Measurements from ENCODE around the gene TBX1. TPM values are rescaled to one million over a fixed set of nuclear protein-coding genes. Genes with fewer than 3 reads are reported as not detected.

Gene TBX1
- total RNA-seq, 2 experiments from 2014 or later = not detected

GRCh38 chr22:19718456-19719049, 42.0 kb upstream of the TBX1 start:
- ChIA-PET POLR2A (no interaction called here), CTCF (interaction anchor here (0.5 to 0.7 kb wide), 3 partner anchors 192 to 468 kb away, joined by 3 to 4 read pairs (median 3); no protein-coding TSS in a partner anchor)
- ATAC-seq = no peak
- H3K27ac Mint-ChIP-seq = no peak overlapping the region
- H3K4me1 Mint-ChIP-seq = peaks cover 11% of the 10 kb centered on the region
- DNase-seq = no peak
- no peaks in the 10 kb centered on the region for H3K9me3 Mint-ChIP-seq (ENCODE audit: low read depth)
- no peak overlapping the region for H3K4me3 Mint-ChIP-seq
- intact Hi-C loops (cut with DNase I, micrococcal nuclease) = loop anchor here (1.0 to 5.0 kb wide), 6 partner anchors 39 to 574 kb away; partner anchors contain the start of genes CDC45 (in 1 of the 2), CLTCL1 (in 1 of the 2), ESS2 (in 1 of the 2) and UFD1 (in 1 of the 2)
- H3K27me3 Mint-ChIP-seq = peaks cover 31% of the 10 kb centered on the region
- H3K36me3 Mint-ChIP-seq (ENCODE audit: low read depth) = no peaks in the 10 kb centered on the region

GRCh38 chr22:19719050-19719482, 41.5 kb upstream of the TBX1 start:
- Mint-ChIP-seq H3K27me3 (peaks cover 28% of the 10 kb centered on the region), H3K4me1 (peaks cover 11% of the 10 kb centered on the region), H3K9me3 (ENCODE audit: low read depth) (no peaks in the 10 kb centered on the region), H3K27ac (no peak overlapping the region), H3K4me3 (peak overlapping the region; percentile 36), H3K36me3 (ENCODE audit: low read depth) (no peaks in the 10 kb centered on the region)
- DNase-seq = peak; percentile 43
- intact Hi-C loops (cut with DNase I, micrococcal nuclease) = loop anchor here (2.0 to 5.0 kb wide), 4 partner anchors 42 to 574 kb away; partner anchors contain the start of genes CDC45 (in 1 of the 2), CLTCL1 (in 1 of the 2), ESS2 (in 1 of the 2) and UFD1 (in 1 of the 2)
- ATAC-seq = no peak
- ChIA-PET CTCF (interaction anchor here (0.5 to 0.6 kb wide), 3 partner anchors 162 to 376 kb away, joined by 3 read pairs; no protein-coding TSS in a partner anchor), POLR2A (interaction anchor here (0.7 kb wide), 1 partner anchor 42 kb away, joined by 3 read pairs; no protein-coding TSS in a partner anchor)

GRCh38 chr22:19719488-19720021, 41.0 kb upstream of the TBX1 start:
- no peaks in the 10 kb centered on the region for H3K36me3 Mint-ChIP-seq (ENCODE audit: low read depth)
- H3K27me3 Mint-ChIP-seq = peaks cover 30% of the 10 kb centered on the region
- ChIA-PET POLR2A (interaction anchor here (0.7 kb wide), 1 partner anchor 43 kb away, joined by 3 read pairs; no protein-coding TSS in a partner anchor), CTCF (interaction anchor here (0.6 to 1.6 kb wide), 3 partner anchors 11 to 172 kb away, joined by 3 to 7 read pairs (median 3); no protein-coding TSS in a partner anchor)
- H3K4me3 Mint-ChIP-seq = peak overlapping the region; percentile 36
- peaks cover 12% of the 10 kb centered on the region for H3K4me1 Mint-ChIP-seq
- DNase-seq (no peak), ATAC-seq (no peak)
- intact Hi-C loops (cut with DNase I, micrococcal nuclease) = loop anchor here (2.0 to 5.0 kb wide), 4 partner anchors 42 to 575 kb away; partner anchors contain the start of genes CDC45 (in 1 of the 2), CLTCL1 (in 1 of the 2), ESS2 (in 1 of the 2) and UFD1 (in 1 of the 2)
- H3K9me3 Mint-ChIP-seq (ENCODE audit: low read depth) = no peaks in the 10 kb centered on the region
- H3K27ac Mint-ChIP-seq = no peak overlapping the region

GRCh38 chr22:19720150-19720827, 40.3 kb upstream of the TBX1 start:
- Mint-ChIP-seq H3K27me3 (peaks cover 36% of the 10 kb centered on the region), H3K27ac (no peak overlapping the region)
- POLR2A ChIA-PET = no interaction called here

GRCh38 chr22:19720999-19721329, 39.6 kb upstream of the TBX1 start:
- Mint-ChIP-seq H3K4me3 (no peak overlapping the region), H3K9me3 (ENCODE audit: low read depth) (no peaks in the 10 kb centered on the region), H3K4me1 (peaks cover 12% of the 10 kb centered on the region), H3K36me3 (ENCODE audit: low read depth) (no peaks in the 10 kb centered on the region), H3K27me3 (peaks cover 38% of the 10 kb centered on the region), H3K27ac (no peak overlapping the region)
- CTCF ChIA-PET = interaction anchor here (1.6 kb wide), 1 partner anchor 9 kb away, joined by 7 read pairs; no protein-coding TSS in a partner anchor
- ATAC-seq = no peak
- DNase-seq = peak; percentile 5
- POLR2A ChIA-PET = no interaction called here
- intact Hi-C loops (cut with DNase I, micrococcal nuclease) = no loop called here

More at GRCh38 chr22:19720150-19720827, 40.3 kb upstream of the TBX1 start:
- no peak overlapping the region for H3K4me3 Mint-ChIP-seq
- ATAC-seq (no peak), DNase-seq (no peak)
- H3K4me1 Mint-ChIP-seq = peaks cover 12% of the 10 kb centered on the region
- H3K36me3 Mint-ChIP-seq (ENCODE audit: low read depth) = no peaks in the 10 kb centered on the region
- no peaks in the 10 kb centered on the region for H3K9me3 Mint-ChIP-seq (ENCODE audit: low read depth)
- CTCF ChIA-PET = interaction anchor here (0.8 to 1.6 kb wide), 2 partner anchors 10 to 172 kb away, joined by 3 to 7 read pairs; no protein-coding TSS in a partner anchor
- intact Hi-C loops (cut with DNase I, micrococcal nuclease) = no loop called here

GRCh38 chr22:19721330-19722177, 39.0 kb upstream of the TBX1 start:
- Mint-ChIP-seq H3K27ac (no peak overlapping the region), H3K27me3 (peaks cover 38% of the 10 kb centered on the region), H3K9me3 (ENCODE audit: low read depth) (no peaks in the 10 kb centered on the region), H3K4me3 (no peak overlapping the region), H3K4me1 (peaks cover 12% of the 10 kb centered on the region), H3K36me3 (ENCODE audit: low read depth) (no peaks in the 10 kb centered on the region)
- ATAC-seq = no peak
- intact Hi-C loops (cut with DNase I, micrococcal nuclease) = no loop called here
- peak; percentile 3 for DNase-seq
- ChIA-PET POLR2A (no interaction called here), CTCF (interaction anchor here (1.6 kb wide), 1 partner anchor 9 kb away, joined by 7 read pairs; no protein-coding TSS in a partner anchor)

- DNase-seq (no peak), ATAC-seq (no peak)
- POLR2A ChIA-PET = no interaction called here
- H3K27me3 Mint-ChIP-seq = peaks cover 38% of the 10 kb centered on the region
- intact Hi-C loops (cut with DNase I, micrococcal nuclease) = no loop called here
- H3K36me3 Mint-ChIP-seq (ENCODE audit: low read depth) = no peaks in the 10 kb centered on the region
- peaks cover 12% of the 10 kb centered on the region for H3K4me1 Mint-ChIP-seq
- no peak overlapping the region for H3K4me3 Mint-ChIP-seq
- H3K27ac Mint-ChIP-seq = no peak overlapping the region
- CTCF ChIA-PET = interaction anchor here (0.7 kb wide), 1 partner anchor 56 kb away, joined by 3 read pairs; no protein-coding TSS in a partner anchor
- no peaks in the 10 kb centered on the region for H3K9me3 Mint-ChIP-seq (ENCODE audit: low read depth)
Measured at GRCh38 chr22:19722178-19722981, 38.2 kb upstream of the TBX1 start.

- H3K4me1 Mint-ChIP-seq = peaks cover 9% of the 10 kb centered on the region
- ATAC-seq (no peak), DNase-seq (no peak)
- POLR2A ChIA-PET = interaction anchor here (0.6 kb wide), 1 partner anchor 566 kb away, joined by 4 read pairs; no protein-coding TSS in a partner anchor
- H3K27ac Mint-ChIP-seq = no peak overlapping the region
- no peak overlapping the region for H3K4me3 Mint-ChIP-seq
- CTCF ChIA-PET = interaction anchor here (0.7 to 1.2 kb wide), 5 partner anchors 10 to 61 kb away, joined by 3 to 4 read pairs (median 3); no protein-coding TSS in a partner anchor
- no peaks in the 10 kb centered on the region for H3K36me3 Mint-ChIP-seq (ENCODE audit: low read depth)
- no peaks in the 10 kb centered on the region for H3K9me3 Mint-ChIP-seq (ENCODE audit: low read depth)
- intact Hi-C loops (cut with DNase I, micrococcal nuclease) = no loop called here
- peaks cover 36% of the 10 kb centered on the region for H3K27me3 Mint-ChIP-seq
Measured at GRCh38 chr22:19722982-19723231, 37.7 kb upstream of the TBX1 start.

- CTCF ChIA-PET = interaction anchor here (0.6 to 1.4 kb wide), 17 partner anchors 11 to 358 kb away, joined by 3 to 6 read pairs (median 3); no protein-coding TSS in a partner anchor
- ATAC-seq (peak; percentile 64), DNase-seq (peak; percentile 69)
- POLR2A ChIA-PET = interaction anchor here (0.6 kb wide), 1 partner anchor 566 kb away, joined by 4 read pairs; no protein-coding TSS in a partner anchor
- H3K36me3 Mint-ChIP-seq (ENCODE audit: low read depth) = no peaks in the 10 kb centered on the region
- H3K27me3 Mint-ChIP-seq = peaks cover 36% of the 10 kb centered on the region
- peak within 1 kb of the TSS; percentile 35 for H3K4me3 Mint-ChIP-seq
- no peaks in the 10 kb centered on the region for H3K9me3 Mint-ChIP-seq (ENCODE audit: low read depth)
- H3K27ac Mint-ChIP-seq = no peak within 1 kb of the TSS
- intact Hi-C loops (cut with DNase I, micrococcal nuclease) = no loop called here
- H3K4me1 Mint-ChIP-seq = peaks cover 9% of the 10 kb centered on the region
Measured at GRCh38 chr22:19723232-19723982, 37.2 kb upstream of the TBX1 start, which contains the start of gene GP1BB. Gene GP1BB (plus strand): TSS chr22:19723539. CDS start chr22:19723570, 31 bp downstream.

Data from activated CD4-positive, alpha-beta T cell treated with anti-CD3 and anti-CD28 coated beads for 36 hours (primary cell).